Upper lobe of left lung (tissue), 6 donors: ENCODE measurements around the gene CHD8. TPM values are rescaled to one million over a fixed set of nuclear protein-coding genes. Genes with fewer than 3 reads are reported as not detected.
A peak's percentile ranks its signal among the peaks of the same experiment; 100 is the strongest.

Experiments
- ATAC-seq, 2 donors: fragments of 200-7000 bp; cut with Tn5 transposase; one replicate each; pipeline ENCODE4 v1.9.1; 2022; ENCODE audit warnings: mild to moderate bottlenecking in 2 of 2, moderate library complexity in 2 of 2; ENCODE audit not compliant: low FRiP score in 2 of 2
- DNase-seq, 2 donors: peaks; one replicate each; pipeline ENCODE4 v3.0.0-alpha.2; 2019 to 2020
- H3K27ac ChIP-seq, 4 donors: fragments of 200-600 bp; sonication (generic); one replicate each; pipeline ENCODE4 v1.5.1; 2016 to 2019
- H3K27me3 ChIP-seq, 4 donors: fragments of 200-600 bp; sonication (generic); one replicate each; pipeline ENCODE4 v1.5.1; 2017 to 2019
- H3K36me3 ChIP-seq, 4 donors: fragments of 200-600 bp; sonication (generic); one replicate each; pipeline ENCODE4 v1.5.1; 2016 to 2019
- H3K4me1 ChIP-seq, 4 donors: fragments of 200-600 bp; sonication (generic); one replicate each; pipeline ENCODE4 v1.5.1; 2018 to 2019
- H3K4me3 ChIP-seq, 4 donors: fragments of 200-600 bp; sonication (generic); one replicate each; pipeline ENCODE4 v1.5.1; 2017 to 2019; ENCODE audit warnings: mild to moderate bottlenecking in 2 of 4, moderate library complexity in 1 of 4
- H3K9me3 ChIP-seq, 4 donors: fragments of 200-600 bp; sonication (generic); one replicate each; pipeline ENCODE4 v1.5.1; 2018 to 2019
- EP300 ChIP-seq, 4 donors: sonication (generic); formaldehyde crosslinking; IDR thresholded peaks; one replicate each; pipeline ENCODE4 v1.5.1; 2017; ENCODE audit warnings: antibody characterized with exemption in 4 of 4, control low read depth in 2 of 4
- POLR2A ChIP-seq, 4 donors: fragments of 450-650 bp; IDR thresholded peaks; one replicate each; pipeline ENCODE4 v1.5.1; 2016 to 2017; ENCODE audit warnings: antibody characterized with exemption in 4 of 4, mild to moderate bottlenecking in 2 of 4
- POLR2AphosphoS5 ChIP-seq, 2 donors: sonication (generic); formaldehyde crosslinking; IDR thresholded peaks; one replicate each; pipeline ENCODE4 v1.5.1; 2017; ENCODE audit warnings: antibody characterized with exemption in 2 of 2
- WGBS, 2 donors: methylation state at CpG; one replicate each; pipeline ENCODE4 v1.1.5; 2017 to 2018; 5-methylcytosine and 5-hydroxymethylcytosine counted together
- total RNA-seq, 6 donors: library from RNA; depleted of rRNA in 4 of 6; stranded (reverse); fragments of >200 nt in 4 of 6; gene quantifications; one replicate each; pipeline versions ENCODE4 v1.1.0 to v1.2.1, GENCODE V29; 2016 to 2021
- TF ChIP-seq, protein P1 (sequence below), 6 experiments: fragments of 450-650 bp in 4 of 6; fragments of 200-600 bp in 2 of 6; sonication (generic) in 2 of 6; IDR thresholded peaks; one replicate each; pipeline ENCODE4 v1.5.1; 2016 to 2019; ENCODE audit warnings: antibody characterized with exemption in 6 of 6
- donor health status: DM: no; HTN: no; CAD: no; lungs with moderate emphysema.
- donor health status: DM: no; HTN: yes; CAD: no; lungs with severe emphysema.

The CHD8 gene
- total RNA-seq, 6 donors from 2014 or later: 42.2 to 96.4 (median 67.5) TPM

- WGBS, 2 donors: 65 to 71% methylated on average over 5 of the region's 5 CpGs
- no peak for DNase-seq
- Histone ChIP-seq H3K36me3 (peaks cover 14 to 94% (median 83%) of the 10 kb centered on the region in 4 donors), H3K27ac (no peak overlapping the region), H3K4me1 (peaks cover 0 to 13% (median 7%) of the 10 kb centered on the region in 4 donors), H3K27me3 (no peaks in the 10 kb centered on the region), H3K9me3 (no peaks in the 10 kb centered on the region), H3K4me3 (no peak overlapping the region)
- no peak for TF ChIP-seq EP300 (IDR thresholded peaks at IDR 0.05)
- no peak for TF ChIP-seq POLR2AphosphoS5 (IDR thresholded peaks at IDR 0.05)
- TF ChIP-seq, protein P1, sequence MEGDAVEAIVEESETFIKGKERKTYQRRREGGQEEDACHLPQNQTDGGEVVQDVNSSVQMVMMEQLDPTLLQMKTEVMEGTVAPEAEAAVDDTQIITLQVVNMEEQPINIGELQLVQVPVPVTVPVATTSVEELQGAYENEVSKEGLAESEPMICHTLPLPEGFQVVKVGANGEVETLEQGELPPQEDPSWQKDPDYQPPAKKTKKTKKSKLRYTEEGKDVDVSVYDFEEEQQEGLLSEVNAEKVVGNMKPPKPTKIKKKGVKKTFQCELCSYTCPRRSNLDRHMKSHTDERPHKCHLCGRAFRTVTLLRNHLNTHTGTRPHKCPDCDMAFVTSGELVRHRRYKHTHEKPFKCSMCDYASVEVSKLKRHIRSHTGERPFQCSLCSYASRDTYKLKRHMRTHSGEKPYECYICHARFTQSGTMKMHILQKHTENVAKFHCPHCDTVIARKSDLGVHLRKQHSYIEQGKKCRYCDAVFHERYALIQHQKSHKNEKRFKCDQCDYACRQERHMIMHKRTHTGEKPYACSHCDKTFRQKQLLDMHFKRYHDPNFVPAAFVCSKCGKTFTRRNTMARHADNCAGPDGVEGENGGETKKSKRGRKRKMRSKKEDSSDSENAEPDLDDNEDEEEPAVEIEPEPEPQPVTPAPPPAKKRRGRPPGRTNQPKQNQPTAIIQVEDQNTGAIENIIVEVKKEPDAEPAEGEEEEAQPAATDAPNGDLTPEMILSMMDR (IDR thresholded peaks at IDR 0.05): peak in 4 of 6 experiments; percentile 23 to 59 (median 46)
- no peak for TF ChIP-seq POLR2A (IDR thresholded peaks at IDR 0.05)
- peak in 1 of 2 donors; percentile 55 for ATAC-seq
Observed at GRCh38 chr14:21498540-21499526, 42.9 kb upstream of the CHD8 start.

- Histone ChIP-seq H3K27me3 (no peaks in the 10 kb centered on the region), H3K27ac (peak overlapping the region in 3 of 4 donors; percentile 19 to 53 (median 46)), H3K4me3 (no peak overlapping the region), H3K36me3 (peaks cover 22 to 96% (median 87%) of the 10 kb centered on the region in 4 donors), H3K9me3 (no peaks in the 10 kb centered on the region), H3K4me1 (peaks cover 0 to 13% (median 7%) of the 10 kb centered on the region in 4 donors)
- 76 to 83% methylated on average over 2 of the region's 2 CpGs for WGBS, 2 donors
- peak in 1 of 2 donors; percentile 30 for DNase-seq
- ATAC-seq: no peak
- TF ChIP-seq POLR2AphosphoS5 (IDR thresholded peaks at IDR 0.05) (no peak), POLR2A (IDR thresholded peaks at IDR 0.05) (no peak), EP300 (IDR thresholded peaks at IDR 0.05) (no peak)
- TF ChIP-seq, protein P1 (IDR thresholded peaks at IDR 0.05): no peak
Observed at GRCh38 chr14:21496453-21496852, 40.5 kb upstream of the CHD8 start.

DNA sequence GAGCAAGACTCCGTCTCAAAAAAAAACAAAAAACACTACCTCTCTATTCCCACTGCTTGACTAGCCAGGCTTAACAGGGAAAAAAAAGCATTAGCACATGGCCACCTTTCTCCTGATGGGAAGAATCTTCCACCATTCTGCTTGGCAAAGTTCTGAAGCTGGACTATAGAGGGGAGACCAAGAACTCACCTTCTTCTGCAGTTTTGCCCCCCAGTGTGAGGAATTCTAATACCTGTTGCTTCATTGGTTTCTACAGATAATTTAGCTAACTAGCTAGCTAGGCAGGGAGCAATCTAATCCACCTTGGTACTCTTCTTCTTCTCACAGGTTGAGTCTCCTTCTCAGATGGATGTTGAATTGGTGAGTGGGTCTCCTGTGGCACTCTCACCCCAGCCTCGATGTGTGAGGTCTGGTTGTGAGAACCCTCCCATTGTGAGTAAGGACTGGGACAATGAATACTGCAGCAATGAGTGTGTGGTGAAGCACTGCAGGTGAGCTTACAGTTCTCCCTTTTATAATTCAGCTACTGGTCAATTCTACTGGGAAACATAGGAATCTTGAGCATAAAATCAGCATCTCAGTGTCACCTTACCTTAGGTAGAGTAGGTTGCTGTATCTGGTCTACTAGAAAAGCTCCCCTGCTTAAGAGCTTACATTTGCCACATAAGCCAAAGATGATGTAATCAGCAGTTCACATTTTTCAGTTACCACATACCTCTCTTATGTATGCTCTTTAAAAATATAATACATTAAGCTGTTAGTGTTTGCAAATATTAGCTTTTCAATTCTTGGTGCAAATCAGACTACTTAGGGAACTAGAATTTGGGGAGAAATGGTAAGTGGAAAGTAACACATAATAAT, 39.2 kb upstream of the CHD8 start:
- H3K4me3 ChIP-seq: no peak overlapping the region
- 29 to 80% methylated on average over 2 of the region's 2 CpGs for WGBS, 2 donors
- peak; percentile 51 to 78 for ATAC-seq
- H3K27ac ChIP-seq: peak overlapping the region; percentile 19 to 53 (median 49)
- DNase-seq: no peak
- H3K4me1 ChIP-seq: peaks cover 0 to 13% (median 7%) of the 10 kb centered on the region in 4 donors
- H3K9me3 ChIP-seq: no peaks in the 10 kb centered on the region
- no peak for TF ChIP-seq POLR2A (IDR thresholded peaks at IDR 0.05)
- TF ChIP-seq EP300 (IDR thresholded peaks at IDR 0.05): no peak
- H3K36me3 ChIP-seq: peaks cover 28 to 97% (median 90%) of the 10 kb centered on the region in 4 donors
- no peaks in the 10 kb centered on the region for H3K27me3 ChIP-seq

GRCh38 chr14:21486640-21487087, 30.7 kb upstream of the CHD8 start:
- no peak for TF ChIP-seq POLR2A (IDR thresholded peaks at IDR 0.05)
- TF ChIP-seq EP300 (IDR thresholded peaks at IDR 0.05): no peak
- TF ChIP-seq, protein P1 (IDR thresholded peaks at IDR 0.05): no peak
- TF ChIP-seq POLR2AphosphoS5 (IDR thresholded peaks at IDR 0.05): no peak
- no peak for ATAC-seq
- H3K4me3 ChIP-seq: no peak overlapping the region
- H3K27me3 ChIP-seq: no peaks in the 10 kb centered on the region
- H3K27ac ChIP-seq: no peak overlapping the region
- H3K36me3 ChIP-seq: peaks cover 27 to 67% (median 47%) of the 10 kb centered on the region in 4 donors
- no peak for DNase-seq
- WGBS, 2 donors: 83 to 86% methylated on average over 1 of the region's 1 CpG
- no peaks in the 10 kb centered on the region for H3K4me1 ChIP-seq
- no peaks in the 10 kb centered on the region for H3K9me3 ChIP-seq
